ENCODE results near the gene TIMM44. TPM values are rescaled to one million over a fixed set of nuclear protein-coding genes. Genes with fewer than 3 reads are reported as not detected.
"Not testable (repeated sequence)": the region's sequence is repeated elsewhere in the genome, so short reads cannot be mapped to it uniquely, and the experiment has no call there.

TIMM44 gene
- polyA plus RNA-seq, 1 experiment: 43.3 TPM

DNA sequence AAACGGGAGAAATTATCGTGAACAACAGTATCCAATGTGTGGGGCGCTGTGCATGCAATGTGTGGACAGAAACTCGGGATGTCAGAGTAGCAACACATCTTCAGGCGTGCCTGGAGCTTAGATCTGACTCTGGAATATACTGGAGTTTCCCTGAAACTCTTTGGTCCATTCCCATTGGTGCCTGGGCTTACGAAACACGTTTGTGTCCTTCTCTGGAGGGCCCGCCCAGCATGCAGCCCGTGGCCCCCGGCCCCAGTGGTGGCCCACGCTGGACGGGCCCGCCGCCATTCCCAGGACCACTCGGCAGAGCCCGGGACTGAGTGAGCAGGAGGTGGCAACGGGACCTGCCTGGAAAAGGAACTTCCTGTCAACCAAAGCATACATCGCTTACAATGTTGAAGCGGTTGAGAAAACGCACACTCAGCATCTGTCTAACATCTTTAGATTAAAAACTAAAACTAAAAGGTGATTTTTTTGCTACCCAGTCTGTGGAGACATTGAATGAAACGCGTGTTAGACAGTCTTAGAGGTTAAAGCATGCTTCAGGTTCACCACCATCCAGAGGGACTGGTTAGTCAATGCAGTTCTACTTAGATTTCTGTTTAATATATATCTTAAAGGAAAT lies 19.3 kb upstream of the TIMM44 start:
- Histone ChIP-seq H3K9me3 (ENCODE audit: control insufficient read depth, insufficient read depth, low read length) (no peaks in the 10 kb centered on the region; the same call in 1 of the 2 replicates), H3K27me3 (ENCODE audit: control insufficient read depth, insufficient read depth, low read length) (no peaks in the 10 kb centered on the region), H3K27ac (ENCODE audit: low read depth, low read length) (no peak overlapping the region), H3K4me3 (ENCODE audit: low read depth, low read length) (no peak overlapping the region)
- ChIA-PET POLR2A (no interaction called here), CTCF (interaction anchor here (1.1 kb wide), 1 partner anchor 19 kb away, joined by 4 read pairs; the partner anchor contains the start of gene TIMM44)
- no peak for DNase-seq (ENCODE audit: low read depth, low spot score)
- TF ChIP-seq, protein P1, sequence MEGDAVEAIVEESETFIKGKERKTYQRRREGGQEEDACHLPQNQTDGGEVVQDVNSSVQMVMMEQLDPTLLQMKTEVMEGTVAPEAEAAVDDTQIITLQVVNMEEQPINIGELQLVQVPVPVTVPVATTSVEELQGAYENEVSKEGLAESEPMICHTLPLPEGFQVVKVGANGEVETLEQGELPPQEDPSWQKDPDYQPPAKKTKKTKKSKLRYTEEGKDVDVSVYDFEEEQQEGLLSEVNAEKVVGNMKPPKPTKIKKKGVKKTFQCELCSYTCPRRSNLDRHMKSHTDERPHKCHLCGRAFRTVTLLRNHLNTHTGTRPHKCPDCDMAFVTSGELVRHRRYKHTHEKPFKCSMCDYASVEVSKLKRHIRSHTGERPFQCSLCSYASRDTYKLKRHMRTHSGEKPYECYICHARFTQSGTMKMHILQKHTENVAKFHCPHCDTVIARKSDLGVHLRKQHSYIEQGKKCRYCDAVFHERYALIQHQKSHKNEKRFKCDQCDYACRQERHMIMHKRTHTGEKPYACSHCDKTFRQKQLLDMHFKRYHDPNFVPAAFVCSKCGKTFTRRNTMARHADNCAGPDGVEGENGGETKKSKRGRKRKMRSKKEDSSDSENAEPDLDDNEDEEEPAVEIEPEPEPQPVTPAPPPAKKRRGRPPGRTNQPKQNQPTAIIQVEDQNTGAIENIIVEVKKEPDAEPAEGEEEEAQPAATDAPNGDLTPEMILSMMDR (IDR thresholded peaks at IDR 0.05; ENCODE audit: low read depth, low read length): no peak

DNA sequence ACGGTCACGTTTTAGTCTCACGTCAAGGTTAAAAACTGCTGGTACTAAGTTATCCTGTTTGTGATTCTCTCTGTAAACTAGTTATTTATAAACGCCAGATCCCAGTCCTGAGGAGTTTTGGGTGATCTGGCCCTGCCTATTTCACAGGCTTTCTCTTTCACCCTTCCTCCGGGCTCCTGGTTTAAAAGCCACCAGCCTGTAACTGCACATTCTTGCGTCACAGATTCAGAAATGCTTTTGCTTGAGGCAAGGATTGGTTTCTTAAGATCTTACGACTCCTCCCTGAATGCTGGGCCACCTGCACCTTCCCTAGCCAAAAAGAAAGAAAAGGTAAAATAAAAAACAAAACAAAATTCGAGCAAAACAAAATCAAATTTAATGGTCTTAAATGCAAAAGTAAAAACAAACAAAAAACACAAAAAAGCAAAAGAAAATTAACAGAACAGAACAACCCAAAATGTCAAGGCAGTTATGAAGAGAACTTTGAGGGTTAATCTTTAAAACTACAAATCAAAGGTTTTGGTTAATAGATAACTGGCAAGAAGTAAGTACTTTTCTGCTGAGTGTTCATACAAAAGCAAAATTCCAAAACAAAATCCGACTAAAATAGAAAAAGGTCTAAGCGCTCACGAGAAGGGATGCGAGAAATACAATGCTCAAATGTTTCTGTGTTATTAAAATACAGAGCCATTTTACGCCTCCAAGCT lies 18.6 kb upstream of the TIMM44 start:
- H3K27me3 ChIP-seq (ENCODE audit: control insufficient read depth, insufficient read depth, low read length): no peaks in the 10 kb centered on the region
- H3K9me3 ChIP-seq (ENCODE audit: control insufficient read depth, insufficient read depth, low read length): no peaks in the 10 kb centered on the region; the same call in 1 of the 2 replicates
- POLR2A ChIA-PET: no interaction called here
- CTCF ChIA-PET: interaction anchor here (1.1 kb wide), 1 partner anchor 19 kb away, joined by 4 read pairs; the partner anchor contains the start of gene TIMM44
- no peak for DNase-seq (ENCODE audit: low read depth, low spot score)
- no peak overlapping the region for H3K4me3 ChIP-seq (ENCODE audit: low read depth, low read length)
- TF ChIP-seq, protein P1 (IDR thresholded peaks at IDR 0.05; ENCODE audit: low read depth, low read length): no peak
- no peak overlapping the region for H3K27ac ChIP-seq (ENCODE audit: low read depth, low read length)

DNA sequence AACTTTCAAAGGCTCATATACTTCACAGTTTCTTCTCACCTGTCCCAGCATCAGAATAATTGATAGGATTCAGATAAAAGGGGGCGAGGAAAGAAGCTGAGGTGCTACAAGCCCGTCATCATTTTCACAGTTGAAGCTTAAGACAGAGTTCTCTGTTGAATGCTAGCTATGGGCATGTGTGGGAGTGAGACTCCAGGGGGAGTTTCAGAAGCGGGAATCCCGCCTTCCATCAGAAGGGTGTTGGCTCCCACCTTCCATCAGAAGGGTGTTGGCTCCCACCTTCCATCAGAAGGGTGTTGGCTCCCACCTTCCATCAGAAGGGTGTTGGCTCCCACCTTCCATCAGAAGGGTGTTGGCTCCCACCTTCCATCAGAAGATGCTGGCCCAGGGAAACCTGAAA lies 17.6 kb upstream of the TIMM44 start:
- H3K27ac ChIP-seq (ENCODE audit: low read depth, low read length); POLR2A ChIA-PET; H3K9me3 ChIP-seq (ENCODE audit: control insufficient read depth, insufficient read depth, low read length); H3K4me3 ChIP-seq (ENCODE audit: low read depth, low read length); H3K27me3 ChIP-seq (ENCODE audit: control insufficient read depth, insufficient read depth, low read length); DNase-seq (ENCODE audit: low read depth, low spot score): not testable (repeated sequence)
- CTCF ChIA-PET: interaction anchor here (1.6 to 3.2 kb wide), 2 partner anchors 10 to 17 kb away, joined by 8 to 23 read pairs; partner anchors contain the start of gene TIMM44

DNA sequence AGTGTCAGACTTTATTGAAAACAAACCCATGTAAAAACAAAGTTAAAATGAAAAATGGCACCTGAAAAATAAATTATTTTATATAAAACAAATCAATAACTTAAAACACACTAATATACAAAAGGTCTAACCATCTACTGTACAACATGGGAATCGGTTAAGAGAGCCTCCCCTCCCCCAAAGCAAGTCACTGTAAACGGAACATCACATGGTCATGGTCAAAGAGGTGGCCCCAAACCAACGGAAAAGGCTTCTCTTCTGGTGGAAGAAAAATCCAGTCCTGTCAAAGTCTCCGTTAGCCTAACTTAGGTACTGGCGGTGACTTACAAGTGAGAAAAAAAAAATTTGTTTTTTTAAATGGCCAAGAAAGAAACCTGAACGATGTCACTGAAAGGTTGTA lies 15.7 kb upstream of the TIMM44 start:
- POLR2A ChIA-PET: no interaction called here
- no peak for DNase-seq (ENCODE audit: low read depth, low spot score)
- CTCF ChIA-PET: interaction anchor here (0.5 to 3.2 kb wide), 5 partner anchors 9 to 310 kb away, joined by 3 to 23 read pairs (median 4); partner anchors contain the start of gene TIMM44
- H3K9me3 ChIP-seq (ENCODE audit: control insufficient read depth, insufficient read depth, low read length): no peaks in the 10 kb centered on the region; the same call in 1 of the 2 replicates
- H3K27ac ChIP-seq (ENCODE audit: low read depth, low read length): no peak overlapping the region
- TF ChIP-seq, protein P1 (IDR thresholded peaks at IDR 0.05; ENCODE audit: low read depth, low read length): no peak
- H3K4me3 ChIP-seq (ENCODE audit: low read depth, low read length): no peak overlapping the region
- no peaks in the 10 kb centered on the region for H3K27me3 ChIP-seq (ENCODE audit: control insufficient read depth, insufficient read depth, low read length)

DNA sequence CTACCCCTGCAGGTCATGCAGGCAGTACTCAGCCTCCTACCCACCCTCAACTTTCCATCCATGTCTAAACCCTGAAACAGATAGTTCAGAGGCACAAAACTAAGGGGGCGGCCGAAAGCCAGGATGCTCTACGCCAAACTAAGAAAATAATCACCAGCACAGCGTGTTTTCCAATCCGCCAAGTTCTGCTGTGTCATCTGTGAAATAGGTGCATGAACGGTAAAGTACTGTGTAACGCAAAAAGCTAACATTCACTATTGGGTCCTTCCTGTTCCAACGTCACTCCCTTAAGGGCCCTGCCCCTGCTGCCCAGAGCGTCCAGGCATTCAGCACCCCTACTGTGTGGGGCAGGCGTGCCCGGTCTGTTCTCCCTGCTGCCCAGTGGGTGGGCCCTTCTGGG lies 12.2 kb upstream of the TIMM44 start:
- no peak overlapping the region for H3K4me3 ChIP-seq (ENCODE audit: low read depth, low read length)
- CTCF ChIA-PET: no interaction called here
- H3K27me3 ChIP-seq (ENCODE audit: control insufficient read depth, insufficient read depth, low read length): no peaks in the 10 kb centered on the region
- H3K27ac ChIP-seq (ENCODE audit: low read depth, low read length): no peak overlapping the region
- no peaks in the 10 kb centered on the region for H3K9me3 ChIP-seq (ENCODE audit: control insufficient read depth, insufficient read depth, low read length)
- TF ChIP-seq, protein P1 (IDR thresholded peaks at IDR 0.05; ENCODE audit: low read depth, low read length): no peak
- no peak for DNase-seq (ENCODE audit: low read depth, low spot score)
- POLR2A ChIA-PET: interaction anchor here (1.4 kb wide), 1 partner anchor 12 kb away, joined by 4 read pairs; the partner anchor contains the start of gene TIMM44

Measured in AG04450 (cell line).